ENCODE measurements around the gene ENOX1. TPM values are rescaled to one million over a fixed set of nuclear protein-coding genes. Genes with fewer than 3 reads are reported as not detected.

Gene ENOX1
- total and polyA plus RNA-seq, 2 of the 8 experiments (the other 6 are each of a cell fraction or from before 2014, with no cell fraction given), result 0.23 to 0.37 TPM

GRCh38 chr13:43306372-43306771 lies 480.4 kb downstream of the ENOX1 start:
- no peak overlapping the region for H3K4me3 ChIP-seq (ENCODE audit: extremely low read depth in 1 of 4, insufficient read depth in 2 of 4, low read depth in 3 of 4, low read length in 4 of 4)
- no peak overlapping the region for H3K27ac ChIP-seq (ENCODE audit: low read depth, low read length)
- no peak for FAIRE-seq
- H3K56ac ChIP-seq (replicated peaks; ENCODE audit: insufficient read length, low read depth, low read length), result no peak overlapping the region
- no peak overlapping the region for H4K8ac ChIP-seq (ENCODE audit: extremely low read depth, insufficient read depth, low read length)
- no peaks in the 10 kb centered on the region for H3K9me3 ChIP-seq (ENCODE audit: insufficient read depth in 2 of 2, low read depth in 1 of 2, low read length in 1 of 2)
- H2BK20ac ChIP-seq (ENCODE audit: low read length), result no peak overlapping the region
- no peak overlapping the region for H2AK5ac ChIP-seq (ENCODE audit: low read depth, low read length)
- H3K18ac ChIP-seq (ENCODE audit: extremely low read depth, low read length), result no peak overlapping the region
- H3K14ac ChIP-seq (ENCODE audit: insufficient read length), result no peak overlapping the region
- DNase-seq (ENCODE audit: low read depth in 1 of 2, low spot score in 2 of 2), result no peak
- no peak overlapping the region for H2BK12ac ChIP-seq (ENCODE audit: low read depth, low read length)
- no peaks in the 10 kb centered on the region for H3K79me2 ChIP-seq (ENCODE audit: control insufficient read depth in 1 of 2, insufficient read depth in 2 of 2, low read length in 2 of 2)
- H3K4me1 ChIP-seq (replicated peaks in 1 of 4; ENCODE audit: control insufficient read depth in 3 of 4, insufficient read depth in 4 of 4, low read length in 3 of 4), result peaks cover 0 to 4% (median 0%) of the 10 kb centered on the region in 4 experiments; a peak in 1 of 7 replicates
- no peak overlapping the region for H2BK120ac ChIP-seq (replicated peaks; ENCODE audit: low read depth, low read length)
- CTCF ChIA-PET (ENCODE audit: partially characterized antibody), result interaction anchor here (0.9 to 1.5 kb wide), 4 partner anchors 10 to 111 kb away, joined by 3 to 4 read pairs (median 4); no protein-coding TSS in a partner anchor
- no peaks in the 10 kb centered on the region for H4K20me1 ChIP-seq (replicated peaks in 1 of 2; ENCODE audit: control insufficient read depth in 1 of 2, insufficient read depth in 2 of 2, low read length in 2 of 2)
- no peak overlapping the region for H3K4me2 ChIP-seq (ENCODE audit: insufficient read depth in 1 of 2, low read depth in 2 of 2, low read length in 2 of 2)
- no peak overlapping the region for H3K9ac ChIP-seq (replicated peaks in 1 of 4; ENCODE audit: extremely low read depth in 1 of 4, low read depth in 3 of 4, low read length in 3 of 4)
- TF ChIP-seq EZH2 (IDR thresholded peaks at IDR 0.05; ENCODE audit: low read depth, low read length, severe bottlenecking) (no peak), BACH1 (IDR thresholded peaks at IDR 0.05; ENCODE audit: low read length) (no peak), ATF3 (IDR thresholded peaks at IDR 0.05; ENCODE audit: insufficient read depth, low read depth, low read length) (no peak), CBX8 (IDR thresholded peaks at IDR 0.05; ENCODE audit: borderline replicate concordance, low read depth, low read length) (no peak), SP4 (IDR thresholded peaks at IDR 0.05; ENCODE audit: low read length) (no peak), TCF12 (IDR thresholded peaks at IDR 0.05; ENCODE audit: low read depth, low read length) (no peak), NRF1 (IDR thresholded peaks at IDR 0.05; ENCODE audit: low read depth, low read length) (no peak), MAX (IDR thresholded peaks at IDR 0.05) (no peak), JUN (IDR thresholded peaks at IDR 0.05; ENCODE audit: low read depth, low read length) (no peak)
- H2BK15ac ChIP-seq (ENCODE audit: low read length), result no peak overlapping the region
- H3K27me3 ChIP-seq (replicated peaks in 1 of 4; ENCODE audit: control insufficient read depth in 3 of 4, extremely low read depth in 1 of 4, insufficient read depth in 3 of 4, low read length in 3 of 4), result no peaks in the 10 kb centered on the region; a peak in 2 of 7 replicates
- H3K79me1 ChIP-seq (ENCODE audit: low read depth, low read length), result no peaks in the 10 kb centered on the region
- no peak overlapping the region for H2BK5ac ChIP-seq (ENCODE audit: low read depth, low read length)
- no peaks in the 10 kb centered on the region for H3K36me3 ChIP-seq (ENCODE audit: control insufficient read depth in 2 of 4, insufficient read depth in 4 of 4, low read length in 3 of 4)
- no peak overlapping the region for H2AFZ ChIP-seq (ENCODE audit: low read length)
- POLR2A ChIA-PET (ENCODE audit: partially characterized antibody), result no interaction called here
- H4K5ac ChIP-seq (ENCODE audit: insufficient read length, low read depth, low read length), result no peak overlapping the region
- no peak overlapping the region for H3K4ac ChIP-seq (replicated peaks; ENCODE audit: insufficient read length, low read depth, low read length)
- no peaks in the 10 kb centered on the region; the same call in 1 of the 2 replicates for H3K23me2 ChIP-seq (ENCODE audit: low read depth, low read length)
- no peak overlapping the region for H3K23ac ChIP-seq (ENCODE audit: insufficient read length)
- no peak overlapping the region for H4K91ac ChIP-seq (replicated peaks; ENCODE audit: insufficient read length, low read length)

All from H1 (cell line).